ENCODE data around the gene ORC2.

The ORC2 gene

DNA sequence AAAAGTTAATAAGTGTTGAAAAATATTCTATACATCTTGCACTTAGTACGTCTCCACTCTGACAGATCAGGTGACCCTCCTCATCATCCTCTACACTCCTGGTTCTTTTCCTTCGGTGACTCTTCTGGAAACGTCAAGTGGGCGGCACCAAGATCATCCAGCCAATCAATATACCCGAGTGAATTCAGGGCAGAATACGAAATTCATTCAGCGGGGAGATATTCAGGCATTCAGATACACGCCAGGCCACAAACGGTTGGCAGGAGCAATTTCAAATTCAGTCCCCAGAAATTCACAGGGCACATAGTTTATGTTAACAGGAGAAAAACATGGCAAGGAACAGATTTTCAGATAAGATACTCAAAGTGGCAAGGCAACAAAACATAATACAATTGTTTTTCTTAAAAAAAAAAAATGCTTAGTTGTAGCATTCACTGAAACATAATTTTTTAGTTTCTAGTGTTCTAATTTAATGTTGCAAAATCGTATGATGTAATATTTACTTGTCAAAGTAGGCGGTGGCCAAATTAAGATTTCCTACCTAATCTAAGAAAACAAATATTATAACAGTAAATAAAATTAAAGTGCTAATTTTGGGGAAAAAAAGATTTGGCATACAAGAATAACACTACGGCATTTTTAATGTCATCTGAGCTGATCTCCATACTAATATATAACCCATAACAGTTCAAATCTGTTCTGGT lies 103.2 kb downstream of the ORC2 start:
- no peak for DNase-seq

All from NCI-H2029 (cell line).